Smooth muscle cell (in vitro differentiated cells): Measurements from ENCODE around the gene COL4A2. TPM values are rescaled to one million over a fixed set of nuclear protein-coding genes. Genes with fewer than 3 reads are reported as not detected.

Experiments used
- DNase-seq: peaks from one replicate; lab custom pipeline; 2025; ENCODE audit not compliant: unreplicated experiment; lab: John Stamatoyannopoulos, UW
- H2AFZ ChIP-seq: fragments of 200-600 bp; sonication (generic); 2 replicates; pipeline ENCODE4 v1.6.0; 2016; ENCODE audit warnings: antibody characterized with exemption, low read depth, mild to moderate bottlenecking
- H3F3A ChIP-seq: fragments of 200-600 bp; sonication (generic); 2 replicates; pipeline ENCODE4 v1.6.0; 2017; ENCODE audit warnings: antibody characterized with exemption, low read depth
- H3K27ac ChIP-seq: fragments of 200-600 bp; sonication (generic); 2 replicates; pipeline ENCODE4 v1.5.1; 2016; ENCODE audit warnings: low read depth, mild to moderate bottlenecking
- H3K27me3 ChIP-seq: fragments of 200-600 bp; sonication (generic); 2 replicates; pipeline ENCODE4 v1.6.1; 2016; ENCODE audit warnings: low read depth, mild to moderate bottlenecking
- H3K36me3 ChIP-seq: fragments of 200-600 bp; sonication (generic); 2 replicates; pipeline ENCODE4 v1.5.1; 2016; ENCODE audit warnings: low read depth
- H3K4me1 ChIP-seq: fragments of 200-600 bp; sonication (generic); 2 replicates; pipeline ENCODE4 v1.5.1; 2016; ENCODE audit warnings: low read depth
- H3K4me2 ChIP-seq: fragments of 200-600 bp; sonication (generic); 2 replicates; pipeline ENCODE4 v1.6.0; 2016; ENCODE audit warnings: mild to moderate bottlenecking
- H3K4me3 ChIP-seq: fragments of 200-600 bp; sonication (generic); 2 replicates; pipeline ENCODE4 v1.5.1; 2016; ENCODE audit warnings: mild to moderate bottlenecking
- H3K79me2 ChIP-seq: fragments of 200-600 bp; sonication (generic); 2 replicates; pipeline ENCODE4 v1.6.0; 2016; ENCODE audit warnings: low read depth, mild to moderate bottlenecking
- H3K9ac ChIP-seq: fragments of 200-600 bp; sonication (generic); 2 replicates; pipeline ENCODE4 v1.6.0; 2016; ENCODE audit warnings: low read depth
- H3K9me3 ChIP-seq: fragments of 200-600 bp; sonication (generic); replicated peaks from 2 replicates; pipeline ENCODE4 v1.5.1; 2016; ENCODE audit warnings: low read depth
- H4K20me1 ChIP-seq: fragments of 200-600 bp; sonication (generic); 2 replicates; pipeline ENCODE4 v1.6.0; 2016; ENCODE audit warnings: low read depth
- CTCF ChIP-seq: fragments of 200-600 bp; sonication (generic); IDR thresholded peaks from 2 replicates; pipeline ENCODE4 v1.5.1; 2017; ENCODE audit warnings: borderline replicate concordance, mild to moderate bottlenecking, antibody characterized with exemption; ENCODE audit not compliant: insufficient read depth, poor library complexity, severe bottlenecking
- WGBS: methylation state at CpG from one replicate; pipeline ENCODE4 v1.1.7; 2016; ENCODE audit warnings: low lambda C conversion rate; 5-methylcytosine and 5-hydroxymethylcytosine counted together
- polyA plus RNA-seq: library from polyadenylated mRNA; unstranded; fragments of >200 nt; fragmentation: Nextera tagmentation; extraction: Ambion mirVana; gene quantifications from 2 replicates; pipeline ENCODE4 v1.2.1, GENCODE V29; 2016
- total RNA-seq: library from RNA; depleted of rRNA; stranded (reverse); fragments of >200 nt; gene quantifications from 2 replicates; pipeline ENCODE4 v1.2.3, GENCODE V29; 2014

The COL4A2 gene
- total and polyA plus RNA-seq, 2 experiments from 2014 or later, result 1,456 to 2,786 TPM

GRCh38 chr13:110353339-110353977 is 46.4 kb downstream of the COL4A2 start:
- TF ChIP-seq CTCF, result no peak
- Histone ChIP-seq H3K9me3 (no peaks in the 10 kb centered on the region), H3K4me3 (no peak overlapping the region), H4K20me1 (peaks cover 88% of the 10 kb centered on the region), H3K27me3 (no peaks in the 10 kb centered on the region), H2AFZ (no peak overlapping the region), H3K9ac (no peak overlapping the region), H3K4me2 (no peak overlapping the region), H3K4me1 (no peaks in the 10 kb centered on the region), H3F3A (peaks cover 78% of the 10 kb centered on the region), H3K27ac (peak overlapping the region; percentile 96), H3K79me2 (peaks cover 95% of the 10 kb centered on the region), H3K36me3 (peaks cover 4% of the 10 kb centered on the region)
- WGBS, result 90% methylated on average over 13 of the region's 13 CpGs
- no peak for DNase-seq

- Histone ChIP-seq H4K20me1 (peaks cover 83% of the 10 kb centered on the region), H3K9me3 (no peaks in the 10 kb centered on the region), H3K27ac (peak overlapping the region; percentile 96), H3K27me3 (no peaks in the 10 kb centered on the region), H3K79me2 (peaks cover 95% of the 10 kb centered on the region), H3K4me1 (peaks cover 5% of the 10 kb centered on the region), H3K9ac (no peak overlapping the region), H2AFZ (no peak overlapping the region), H3K4me3 (no peak overlapping the region), H3F3A (peaks cover 77% of the 10 kb centered on the region), H3K36me3 (peaks cover 4% of the 10 kb centered on the region), H3K4me2 (no peak overlapping the region)
- DNase-seq, result no peak
- no peak for TF ChIP-seq CTCF
- 78% methylated on average over 6 of the region's 6 CpGs for WGBS
Measured at GRCh38 chr13:110354123-110354627, 47.1 kb downstream of the COL4A2 start.

GRCh38 chr13:110354715-110355473 is 47.8 kb downstream of the COL4A2 start:
- peaks cover 76% of the 10 kb centered on the region for H4K20me1 ChIP-seq
- 69% methylated on average over 5 of the region's 5 CpGs for WGBS
- H3K27me3 ChIP-seq, result no peaks in the 10 kb centered on the region
- peaks cover 11% of the 10 kb centered on the region for H3K4me1 ChIP-seq
- H2AFZ ChIP-seq, result no peak overlapping the region
- peaks cover 73% of the 10 kb centered on the region for H3F3A ChIP-seq
- no peak for TF ChIP-seq CTCF
- H3K36me3 ChIP-seq, result peaks cover 4% of the 10 kb centered on the region
- H3K4me3 ChIP-seq, result no peak overlapping the region
- H3K4me2 ChIP-seq, result no peak overlapping the region
- no peaks in the 10 kb centered on the region for H3K9me3 ChIP-seq
- no peak overlapping the region for H3K9ac ChIP-seq
- H3K79me2 ChIP-seq, result peaks cover 93% of the 10 kb centered on the region
- no peak for DNase-seq
- peak overlapping the region; percentile 96 for H3K27ac ChIP-seq
